ENCODE measurements around the gene KDM4C. TPM values are rescaled to one million over a fixed set of nuclear protein-coding genes. Genes with fewer than 3 reads are reported as not detected.

The KDM4C gene
- total RNA-seq, 1 donor from 2014 or later, result 39.8 TPM

- no peaks in the 10 kb centered on the region for H3K9me3 ChIP-seq
- H3K36me3 ChIP-seq, result no peaks in the 10 kb centered on the region
- H3K27me3 ChIP-seq (ENCODE audit: low read depth), result no peaks in the 10 kb centered on the region
- H3K4me3 ChIP-seq, result no peak overlapping the region
- intact Hi-C loops (cut with DNase I), result no loop called here
- ATAC-seq (no peak), DNase-seq (no peak)
- no peak for TF ChIP-seq CTCF (IDR thresholded peaks at IDR 0.05)
- no peak overlapping the region for H3K27ac ChIP-seq
- H3K4me1 ChIP-seq, result no peaks in the 10 kb centered on the region
These were observed 112.4 kb downstream of the KDM4C start for GRCh38 chr9:6870149-6870548.

GRCh38 chr9:6870650-6871477 lies 113.1 kb downstream of the KDM4C start:
- Histone ChIP-seq H3K9me3 (no peaks in the 10 kb centered on the region), H3K36me3 (no peaks in the 10 kb centered on the region)
- intact Hi-C loops (cut with DNase I), result no loop called here

GRCh38 chr9:6873857-6874256 lies 116.1 kb downstream of the KDM4C start:
- Histone ChIP-seq H3K4me1 (no peaks in the 10 kb centered on the region), H3K4me3 (no peak overlapping the region), H3K36me3 (no peaks in the 10 kb centered on the region), H3K9me3 (no peaks in the 10 kb centered on the region), H3K27ac (no peak overlapping the region), H3K27me3 (ENCODE audit: low read depth) (no peaks in the 10 kb centered on the region)
- ATAC-seq (no peak), DNase-seq (no peak)
- intact Hi-C loops (cut with DNase I), result no loop called here
- no peak for TF ChIP-seq CTCF (IDR thresholded peaks at IDR 0.05)

More at GRCh38 chr9:6870650-6871477, 113.1 kb downstream of the KDM4C start:
- Histone ChIP-seq H3K27me3 (ENCODE audit: low read depth) (no peaks in the 10 kb centered on the region), H3K27ac (no peak overlapping the region), H3K4me1 (no peaks in the 10 kb centered on the region), H3K4me3 (no peak overlapping the region)
- no peak for TF ChIP-seq CTCF (IDR thresholded peaks at IDR 0.05)
- ATAC-seq (no peak), DNase-seq (no peak)

GRCh38 chr9:6876195-6876894 lies 118.6 kb downstream of the KDM4C start:
- no peak for ATAC-seq
- intact Hi-C loops (cut with DNase I), result no loop called here
- Histone ChIP-seq H3K27me3 (ENCODE audit: low read depth) (no peaks in the 10 kb centered on the region), H3K27ac (no peak overlapping the region), H3K9me3 (no peaks in the 10 kb centered on the region), H3K4me1 (no peaks in the 10 kb centered on the region), H3K36me3 (no peaks in the 10 kb centered on the region), H3K4me3 (no peak overlapping the region)
- no peak for DNase-seq
- TF ChIP-seq CTCF (IDR thresholded peaks at IDR 0.05), result no peak

- no peak for DNase-seq
- no peaks in the 10 kb centered on the region for H3K9me3 ChIP-seq
- intact Hi-C loops (cut with DNase I), result no loop called here
- no peak for ATAC-seq
- no peaks in the 10 kb centered on the region for H3K27me3 ChIP-seq (ENCODE audit: low read depth)
- H3K4me3 ChIP-seq, result no peak overlapping the region
- TF ChIP-seq CTCF (IDR thresholded peaks at IDR 0.05), result no peak
- H3K4me1 ChIP-seq, result no peaks in the 10 kb centered on the region
- H3K27ac ChIP-seq, result no peak overlapping the region
- H3K36me3 ChIP-seq, result no peaks in the 10 kb centered on the region
These were observed 119.9 kb downstream of the KDM4C start for GRCh38 chr9:6877671-6878161.
